SK-N-SH treated with all-trans-retinoic acid at 6 μM for 48 hours (cell line): ENCODE measurements around the gene MUC7.

Experiments
- ATAC-seq: fragments of 200-7000 bp; cut with Tn5 transposase; 3 replicates; pipeline ENCODE4 v1.9.1; 2020; ENCODE audit warnings: mild to moderate bottlenecking, moderate library complexity
- ARNTL ChIP-seq: fragments of 450-650 bp; formaldehyde crosslinking; IDR thresholded peaks from 2 replicates; pipeline ENCODE4 v1.5.0; 2020; ENCODE audit warnings: low read depth, mild to moderate bottlenecking, moderate library complexity, borderline replicate concordance
- BACH2 ChIP-seq: fragments of 250-450 bp; sonication (Bioruptor Pico); IDR thresholded peaks from 2 replicates; pipeline ENCODE4 v1.9.0; 2021; ENCODE audit warnings: mild to moderate bottlenecking, borderline replicate concordance
- CSDC2 ChIP-seq: fragments of 250-450 bp; sonication (Bioruptor Pico); IDR thresholded peaks from 2 replicates; pipeline ENCODE4 v1.5.0; 2020; ENCODE audit warnings: mild to moderate bottlenecking, moderate library complexity
- CSRNP3 ChIP-seq: fragments of 250-450 bp; sonication (Bioruptor Pico); IDR thresholded peaks from 2 replicates; pipeline ENCODE4 v1.5.1; 2021; ENCODE audit warnings: mild to moderate bottlenecking, moderate library complexity
- GLIS3 ChIP-seq: fragments of 250-450 bp; sonication (Bioruptor Pico); IDR thresholded peaks from 2 replicates; pipeline ENCODE4 v1.5.0; 2020; ENCODE audit warnings: mild to moderate bottlenecking, moderate library complexity
- OSR1 ChIP-seq: fragments of 250-450 bp; sonication (Bioruptor Pico); IDR thresholded peaks from 2 replicates; pipeline ENCODE4 v1.8.0; 2022; ENCODE audit warnings: moderate library complexity, mild to moderate bottlenecking, inconsistent platforms
- PATZ1 ChIP-seq: fragments of 250-450 bp; sonication (Bioruptor Pico); IDR thresholded peaks from 2 replicates; pipeline ENCODE4 v1.8.0; 2020; ENCODE audit warnings: mild to moderate bottlenecking, moderate library complexity, borderline replicate concordance
- PPARA ChIP-seq: fragments of 250-450 bp; sonication (Bioruptor Pico); IDR thresholded peaks from 2 replicates; pipeline ENCODE4 v1.5.0; 2020; ENCODE audit warnings: mild to moderate bottlenecking, borderline replicate concordance
- RARB ChIP-seq: fragments of 250-450 bp; sonication (Bioruptor Pico); IDR thresholded peaks from 2 replicates; pipeline ENCODE4 v1.8.0; 2021; ENCODE audit warnings: mild to moderate bottlenecking, moderate library complexity
- SNAI2 ChIP-seq: fragments of 250-450 bp; sonication (Bioruptor Pico); IDR thresholded peaks from 2 replicates; pipeline ENCODE4 v1.5.0; 2020; ENCODE audit warnings: mild to moderate bottlenecking, moderate library complexity
- TCF4 ChIP-seq: fragments of 250-450 bp; sonication (Bioruptor Pico); IDR thresholded peaks from 2 replicates; pipeline ENCODE4 v1.8.0; 2021; ENCODE audit warnings: mild to moderate bottlenecking, moderate library complexity, borderline replicate concordance
- TOX ChIP-seq: fragments of 250-450 bp; sonication (Bioruptor Pico); IDR thresholded peaks from 2 replicates; pipeline ENCODE4 v1.8.0; 2021; ENCODE audit warnings: mild to moderate bottlenecking, moderate library complexity, borderline replicate concordance
- TSHZ2 ChIP-seq: fragments of 250-450 bp; sonication (Bioruptor Pico); IDR thresholded peaks from 2 replicates; pipeline ENCODE4 v1.5.0; 2020; ENCODE audit warnings: mild to moderate bottlenecking, moderate library complexity
- ZC3H10 ChIP-seq: fragments of 250-450 bp; sonication (Bioruptor Pico); IDR thresholded peaks from 2 replicates; pipeline ENCODE4 v1.5.1; 2021; ENCODE audit warnings: mild to moderate bottlenecking, moderate library complexity
- ZFP3 ChIP-seq: fragments of 250-450 bp; sonication (Bioruptor Pico); IDR thresholded peaks from 2 replicates; pipeline ENCODE4 v1.5.0; 2020; ENCODE audit warnings: mild to moderate bottlenecking, moderate library complexity
- ZFP30 ChIP-seq: fragments of 450-650 bp; formaldehyde crosslinking; IDR thresholded peaks from 2 replicates; pipeline ENCODE4 v1.5.0; 2022; ENCODE audit warnings: mild to moderate bottlenecking, moderate library complexity
- ZNF565 ChIP-seq: fragments of 450-650 bp; formaldehyde crosslinking; conservative IDR thresholded peaks from 2 replicates; pipeline ENCODE4 v1.5.0; 2020; ENCODE audit warnings: low read depth, mild to moderate bottlenecking, moderate library complexity
- ZNF70 ChIP-seq: fragments of 450-650 bp; formaldehyde crosslinking; IDR thresholded peaks from 2 replicates; pipeline ENCODE4 v1.5.0; 2020; ENCODE audit warnings: mild to moderate bottlenecking, moderate library complexity
- ZNF8 ChIP-seq: fragments of 450-650 bp; formaldehyde crosslinking; IDR thresholded peaks from 2 replicates; pipeline ENCODE4 v1.5.0; 2020; ENCODE audit warnings: mild to moderate bottlenecking, moderate library complexity
- TF ChIP-seq, protein P1 (sequence below): fragments of 250-450 bp; sonication (Bioruptor Pico); IDR thresholded peaks from 2 replicates; pipeline ENCODE4 v1.8.0; 2021; ENCODE audit warnings: low read depth, mild to moderate bottlenecking, moderate library complexity, borderline replicate concordance
- TF ChIP-seq, protein P2 (sequence below): fragments of 250-450 bp; sonication (Bioruptor Pico); IDR thresholded peaks from 2 replicates; pipeline ENCODE4 v1.5.1; 2020; ENCODE audit warnings: low read depth, mild to moderate bottlenecking, moderate library complexity

Gene MUC7

DNA sequence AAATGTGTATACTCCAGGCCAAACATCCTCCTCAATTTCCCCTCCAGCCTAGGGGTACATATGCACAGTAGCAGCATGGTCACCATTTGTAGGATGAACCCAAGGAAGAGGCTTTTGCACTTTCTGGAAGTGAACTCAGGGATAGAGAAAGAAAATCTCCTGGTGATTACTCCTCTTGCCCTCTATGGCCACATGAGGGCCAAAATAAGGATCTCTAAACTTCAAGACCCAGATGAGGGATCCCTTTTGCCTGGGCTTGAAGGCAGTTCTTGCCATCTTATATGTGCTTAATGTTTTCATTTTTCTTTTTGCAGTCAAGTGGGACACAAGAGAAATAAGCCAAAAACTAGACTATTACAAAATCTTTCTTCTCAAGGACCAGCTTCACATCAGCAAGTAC is 29.5 kb upstream of the MUC7 start:
- no peak for ATAC-seq
- TF ChIP-seq TCF4 (CRISPR knock-in tag) (no peak), CSRNP3 (no peak)

GRCh38 chr4:70443329-70443728 is 28.7 kb upstream of the MUC7 start:
- no peak for ATAC-seq
- TF ChIP-seq, protein P1, sequence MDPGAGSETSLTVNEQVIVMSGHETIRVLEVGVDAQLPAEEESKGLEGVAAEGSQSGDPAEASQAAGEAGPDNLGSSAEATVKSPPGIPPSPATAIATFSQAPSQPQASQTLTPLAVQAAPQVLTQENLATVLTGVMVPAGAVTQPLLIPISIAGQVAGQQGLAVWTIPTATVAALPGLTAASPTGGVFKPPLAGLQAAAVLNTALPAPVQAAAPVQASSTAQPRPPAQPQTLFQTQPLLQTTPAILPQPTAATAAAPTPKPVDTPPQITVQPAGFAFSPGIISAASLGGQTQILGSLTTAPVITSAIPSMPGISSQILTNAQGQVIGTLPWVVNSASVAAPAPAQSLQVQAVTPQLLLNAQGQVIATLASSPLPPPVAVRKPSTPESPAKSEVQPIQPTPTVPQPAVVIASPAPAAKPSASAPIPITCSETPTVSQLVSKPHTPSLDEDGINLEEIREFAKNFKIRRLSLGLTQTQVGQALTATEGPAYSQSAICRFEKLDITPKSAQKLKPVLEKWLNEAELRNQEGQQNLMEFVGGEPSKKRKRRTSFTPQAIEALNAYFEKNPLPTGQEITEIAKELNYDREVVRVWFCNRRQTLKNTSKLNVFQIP (CRISPR knock-in tag), result no peak
- TF ChIP-seq, protein P2, sequence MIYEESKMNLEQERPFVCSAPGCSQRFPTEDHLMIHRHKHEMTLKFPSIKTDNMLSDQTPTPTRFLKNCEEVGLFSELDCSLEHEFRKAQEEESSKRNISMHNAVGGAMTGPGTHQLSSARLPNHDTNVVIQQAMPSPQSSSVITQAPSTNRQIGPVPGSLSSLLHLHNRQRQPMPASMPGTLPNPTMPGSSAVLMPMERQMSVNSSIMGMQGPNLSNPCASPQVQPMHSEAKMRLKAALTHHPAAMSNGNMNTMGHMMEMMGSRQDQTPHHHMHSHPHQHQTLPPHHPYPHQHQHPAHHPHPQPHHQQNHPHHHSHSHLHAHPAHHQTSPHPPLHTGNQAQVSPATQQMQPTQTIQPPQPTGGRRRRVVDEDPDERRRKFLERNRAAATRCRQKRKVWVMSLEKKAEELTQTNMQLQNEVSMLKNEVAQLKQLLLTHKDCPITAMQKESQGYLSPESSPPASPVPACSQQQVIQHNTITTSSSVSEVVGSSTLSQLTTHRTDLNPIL (CRISPR knock-in tag), result no peak
- TF ChIP-seq RARB (CRISPR knock-in tag) (no peak), GLIS3 (CRISPR knock-in tag) (no peak), ZNF565 (CRISPR knock-in tag) (no peak), ARNTL (CRISPR knock-in tag) (no peak), SNAI2 (CRISPR knock-in tag) (no peak), ZNF8 (CRISPR knock-in tag) (no peak), OSR1 (CRISPR knock-in tag) (no peak), ZFP30 (no peak), CSRNP3 (no peak), CSDC2 (CRISPR knock-in tag) (no peak), PATZ1 (CRISPR knock-in tag) (no peak), TCF4 (CRISPR knock-in tag) (no peak), ZFP3 (CRISPR knock-in tag) (no peak)

GRCh38 chr4:70449220-70449619 is 22.8 kb upstream of the MUC7 start:
- TF ChIP-seq PPARA (no peak), TOX (CRISPR knock-in tag) (no peak), ZNF565 (CRISPR knock-in tag) (no peak), OSR1 (CRISPR knock-in tag) (no peak)
- no peak for ATAC-seq

- ATAC-seq, result no peak
- TF ChIP-seq ZNF70 (CRISPR knock-in tag), result no peak
- TF ChIP-seq CSDC2 (CRISPR knock-in tag), result no peak
- TF ChIP-seq ZFP3 (CRISPR knock-in tag), result no peak
- TF ChIP-seq ZFP30, result no peak
- TF ChIP-seq RARB (CRISPR knock-in tag), result no peak
- no peak for TF ChIP-seq ZNF565 (CRISPR knock-in tag)
- TF ChIP-seq CSRNP3, result no peak
- no peak for TF ChIP-seq OSR1 (CRISPR knock-in tag)
- TF ChIP-seq BACH2 (CRISPR knock-in tag), result no peak
- no peak for TF ChIP-seq TSHZ2 (CRISPR knock-in tag)
- TF ChIP-seq ZC3H10 (CRISPR knock-in tag), result no peak
- no peak for TF ChIP-seq SNAI2 (CRISPR knock-in tag)
- TF ChIP-seq PATZ1 (CRISPR knock-in tag), result no peak
- no peak for TF ChIP-seq GLIS3 (CRISPR knock-in tag)
- no peak for TF ChIP-seq ZNF8 (CRISPR knock-in tag)
These were observed 19.1 kb upstream of the MUC7 start for GRCh38 chr4:70452946-70453345.
